K562 (cell line): ENCODE measurements around the gene FAAP100. TPM values are rescaled to one million over a fixed set of nuclear protein-coding genes. Genes with fewer than 3 reads are reported as not detected.
A peak's percentile ranks its signal among the peaks of the same experiment; 100 is the strongest.

ENCODE experiments used
- C11orf30 ChIP-seq: fragments of 450-650 bp; IDR thresholded peaks from 2 replicates; pipeline ENCODE4 v1.6.1; 2016; ENCODE audit warnings: low read depth, mild to moderate bottlenecking
- DDX20 ChIP-seq: fragments of 450-650 bp; IDR thresholded peaks from 2 replicates; pipeline ENCODE4 v1.6.1; 2016; ENCODE audit warnings: missing genetic modification characterization, low read depth, mild to moderate bottlenecking, missing compliant biosample characterization, moderate library complexity
- HDGF ChIP-seq: fragments of 450-650 bp; IDR thresholded peaks from 2 replicates; pipeline ENCODE4 v1.6.1; 2016
- RBM17 ChIP-seq: fragments of 200-400 bp; formaldehyde crosslinking; IDR thresholded peaks from 2 replicates; pipeline ENCODE4 v1.6.1; 2017; ENCODE audit warnings: low read depth, mild to moderate bottlenecking, low read length, borderline replicate concordance
- TOE1 ChIP-seq, 2 experiments: fragments of 450-650 bp in 1 of 2; sonication (generic) in 1 of 2; formaldehyde crosslinking in 1 of 2; IDR thresholded peaks; 2 replicates each; pipeline versions ENCODE4 v1.7.1 to v1.8.0; 2016 to 2022; ENCODE audit warnings: borderline replicate concordance in 2 of 2, mild to moderate bottlenecking in 2 of 2, antibody characterized with exemption in 1 of 2, inconsistent platforms in 1 of 2, low read depth in 1 of 2, missing genetic modification reagents in 1 of 2, moderate library complexity in 1 of 2
- U2AF2 ChIP-seq: fragments of 200-400 bp; formaldehyde crosslinking; optimal IDR thresholded peaks from 2 replicates; pipeline ENCODE3; 2017; ENCODE audit warnings: low read depth, mild to moderate bottlenecking, low read length
- ZNF146 ChIP-seq: IDR thresholded peaks from one replicate; pipeline ENCODE4 v1.6.1; 2018; ENCODE audit warnings: missing compliant biosample characterization; ENCODE audit not compliant: unreplicated experiment
- ZSCAN29 ChIP-seq: fragments of 450-650 bp; IDR thresholded peaks from 2 replicates; pipeline ENCODE4 v1.6.1; 2017
- polyA plus RNA-seq, 8 experiments: library from polyadenylated mRNA; depleted of rRNA in 4 of 8; stranded (reverse) in 5 of 8; unstranded in 3 of 8; fragments of >200 nt; fragmentation: Nextera tagmentation in 2 of 8; fragmentation: Illumina TruSeq in 1 of 8; extraction: Ambion mirVana in 2 of 8; extraction: Trizol in 1 of 8; gene quantifications; 2 replicates each; pipeline versions ENCODE4 v1.2.1 to v1.2.3, GENCODE V29; 2011 to 2014; ENCODE audit warnings: inconsistent platforms in 1 of 8, missing spikeins in 1 of 8
- total RNA-seq, 7 experiments: library from RNA; depleted of rRNA in 6 of 7; stranded (reverse); fragments of >200 nt in 6 of 7; fragmentation: Illumina TruSeq in 2 of 7; extraction: Trizol in 2 of 7; gene quantifications; 2 replicates each; pipeline versions ENCODE4 v1.2.1 to v1.2.3, GENCODE V29; 2011 to 2021; ENCODE audit warnings: low replicate concordance in 1 of 7
- TF ChIP-seq, protein P1 (sequence below), 2 experiments: fragments of 450-650 bp in 1 of 2; sonication (generic) in 1 of 2; formaldehyde crosslinking in 1 of 2; IDR thresholded peaks; 2 replicates each; pipeline versions ENCODE4 v1.7.1 to v1.9.0; 2016 to 2022; ENCODE audit warnings: inconsistent platforms in 1 of 2, mild to moderate bottlenecking in 1 of 2, missing genetic modification reagents in 1 of 2
- TF ChIP-seq, protein P2 (sequence below): fragments of 250-450 bp; sonication (Bioruptor Pico); IDR thresholded peaks from 2 replicates; pipeline ENCODE4 v1.4.0; 2020; ENCODE audit warnings: borderline replicate concordance
- TF ChIP-seq, protein P3 (sequence below): sonication (generic); formaldehyde crosslinking; IDR thresholded peaks from 2 replicates; pipeline ENCODE4 v1.8.0; 2022; ENCODE audit warnings: missing genetic modification reagents, mild to moderate bottlenecking, moderate library complexity, borderline replicate concordance
- TF ChIP-seq, protein P4 (sequence below): sonication (generic); formaldehyde crosslinking; IDR thresholded peaks from 2 replicates; pipeline ENCODE4 v1.8.1; 2023; ENCODE audit warnings: mild to moderate bottlenecking, missing genetic modification reagents, moderate library complexity

The FAAP100 gene
- total and polyA plus RNA-seq, 9 of the 15 experiments (the other 6 are each of a cell fraction or from before 2014, with no cell fraction given), result 0.31 to 51.2 (median 12.6) TPM

DNA sequence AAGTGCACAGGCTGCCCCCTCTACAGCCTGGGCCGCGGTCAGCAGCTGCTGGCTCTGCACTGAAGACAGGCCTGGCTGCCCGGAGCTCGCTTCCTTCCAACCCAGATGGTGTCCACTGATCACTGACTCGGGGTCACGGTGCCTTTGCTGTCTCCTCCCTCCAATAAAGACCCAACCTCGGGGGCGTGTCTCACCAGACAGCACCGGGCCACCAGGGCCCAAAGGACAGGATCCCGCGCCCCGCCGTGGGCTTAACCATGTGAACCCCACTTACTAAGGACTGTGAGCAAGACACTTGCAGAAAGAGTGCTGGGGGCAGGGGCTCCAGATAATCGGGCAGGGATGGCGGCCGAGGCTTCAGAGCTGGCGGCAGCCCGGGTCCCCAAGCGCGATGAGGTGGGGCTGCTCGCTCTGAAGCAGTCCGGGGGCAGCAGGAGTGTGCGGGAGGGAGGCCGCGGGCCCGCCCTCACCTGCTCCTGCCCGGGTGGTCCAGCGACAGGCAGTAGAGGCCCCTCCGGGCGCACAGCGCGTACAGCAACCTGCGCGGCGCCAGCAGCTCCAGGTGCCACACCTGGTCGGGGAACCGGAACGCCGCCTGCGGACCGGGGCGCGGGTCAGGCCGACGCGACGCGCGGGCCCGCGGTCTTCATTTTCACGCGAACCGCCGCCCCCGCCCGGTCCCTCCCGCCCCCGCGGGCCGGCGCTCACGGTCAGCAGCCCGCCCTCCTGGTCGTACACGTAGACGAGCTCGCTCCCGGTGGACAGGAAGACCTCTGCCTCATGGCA is 502 bp downstream of the FAAP100 start (continued):
- TF ChIP-seq, protein P1, sequence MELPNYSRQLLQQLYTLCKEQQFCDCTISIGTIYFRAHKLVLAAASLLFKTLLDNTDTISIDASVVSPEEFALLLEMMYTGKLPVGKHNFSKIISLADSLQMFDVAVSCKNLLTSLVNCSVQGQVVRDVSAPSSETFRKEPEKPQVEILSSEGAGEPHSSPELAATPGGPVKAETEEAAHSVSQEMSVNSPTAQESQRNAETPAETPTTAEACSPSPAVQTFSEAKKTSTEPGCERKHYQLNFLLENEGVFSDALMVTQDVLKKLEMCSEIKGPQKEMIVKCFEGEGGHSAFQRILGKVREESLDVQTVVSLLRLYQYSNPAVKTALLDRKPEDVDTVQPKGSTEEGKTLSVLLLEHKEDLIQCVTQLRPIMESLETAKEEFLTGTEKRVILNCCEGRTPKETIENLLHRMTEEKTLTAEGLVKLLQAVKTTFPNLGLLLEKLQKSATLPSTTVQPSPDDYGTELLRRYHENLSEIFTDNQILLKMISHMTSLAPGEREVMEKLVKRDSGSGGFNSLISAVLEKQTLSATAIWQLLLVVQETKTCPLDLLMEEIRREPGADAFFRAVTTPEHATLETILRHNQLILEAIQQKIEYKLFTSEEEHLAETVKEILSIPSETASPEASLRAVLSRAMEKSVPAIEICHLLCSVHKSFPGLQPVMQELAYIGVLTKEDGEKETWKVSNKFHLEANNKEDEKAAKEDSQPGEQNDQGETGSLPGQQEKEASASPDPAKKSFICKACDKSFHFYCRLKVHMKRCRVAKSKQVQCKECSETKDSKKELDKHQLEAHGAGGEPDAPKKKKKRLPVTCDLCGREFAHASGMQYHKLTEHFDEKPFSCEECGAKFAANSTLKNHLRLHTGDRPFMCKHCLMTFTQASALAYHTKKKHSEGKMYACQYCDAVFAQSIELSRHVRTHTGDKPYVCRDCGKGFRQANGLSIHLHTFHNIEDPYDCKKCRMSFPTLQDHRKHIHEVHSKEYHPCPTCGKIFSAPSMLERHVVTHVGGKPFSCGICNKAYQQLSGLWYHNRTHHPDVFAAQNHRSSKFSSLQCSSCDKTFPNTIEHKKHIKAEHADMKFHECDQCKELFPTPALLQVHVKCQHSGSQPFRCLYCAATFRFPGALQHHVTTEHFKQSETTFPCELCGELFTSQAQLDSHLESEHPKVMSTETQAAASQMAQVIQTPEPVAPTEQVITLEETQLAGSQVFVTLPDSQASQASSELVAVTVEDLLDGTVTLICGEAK (IDR thresholded peaks at IDR 0.05), result peak; percentile 24; the same call in 1 of the 2 replicates
- TF ChIP-seq, protein P1 (CRISPR knock-in tag; IDR thresholded peaks at IDR 0.05), result no peak
- TF ChIP-seq DDX20 (tag) (no peak), HDGF (no peak), RBM17 (no peak), C11orf30 (no peak), U2AF2 (no peak), ZSCAN29 (no peak), ZNF146 (CRISPR knock-in tag) (no peak), TOE1 (IDR thresholded peaks at IDR 0.05; ENCODE audit: borderline replicate concordance) (0 out of 2 replicates have a peak, but pooled peaks have one; percentile 22), TOE1 (CRISPR knock-in tag; IDR thresholded peaks at IDR 0.05; ENCODE audit: borderline replicate concordance, low read depth) (no peak)
- TF ChIP-seq, protein P2, sequence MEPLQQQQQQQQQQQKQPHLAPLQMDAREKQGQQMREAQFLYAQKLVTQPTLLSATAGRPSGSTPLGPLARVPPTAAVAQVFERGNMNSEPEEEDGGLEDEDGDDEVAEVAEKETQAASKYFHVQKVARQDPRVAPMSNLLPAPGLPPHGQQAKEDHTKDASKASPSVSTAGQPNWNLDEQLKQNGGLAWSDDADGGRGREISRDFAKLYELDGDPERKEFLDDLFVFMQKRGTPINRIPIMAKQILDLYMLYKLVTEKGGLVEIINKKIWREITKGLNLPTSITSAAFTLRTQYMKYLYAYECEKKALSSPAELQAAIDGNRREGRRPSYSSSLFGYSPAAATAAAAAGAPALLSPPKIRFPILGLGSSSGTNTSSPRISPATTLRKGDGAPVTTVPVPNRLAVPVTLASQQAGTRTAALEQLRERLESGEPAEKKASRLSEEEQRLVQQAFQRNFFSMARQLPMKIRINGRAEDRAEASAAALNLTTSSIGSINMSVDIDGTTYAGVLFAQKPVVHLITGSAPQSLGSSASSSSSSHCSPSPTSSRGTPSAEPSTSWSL (CRISPR knock-in tag), result no peak
- TF ChIP-seq, protein P3, sequence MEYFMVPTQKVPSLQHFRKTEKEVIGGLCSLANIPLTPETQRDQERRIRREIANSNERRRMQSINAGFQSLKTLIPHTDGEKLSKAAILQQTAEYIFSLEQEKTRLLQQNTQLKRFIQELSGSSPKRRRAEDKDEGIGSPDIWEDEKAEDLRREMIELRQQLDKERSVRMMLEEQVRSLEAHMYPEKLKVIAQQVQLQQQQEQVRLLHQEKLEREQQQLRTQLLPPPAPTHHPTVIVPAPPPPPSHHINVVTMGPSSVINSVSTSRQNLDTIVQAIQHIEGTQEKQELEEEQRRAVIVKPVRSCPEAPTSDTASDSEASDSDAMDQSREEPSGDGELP (CRISPR knock-in tag), result peak; percentile 78; the same call in 1 of the 2 replicates
- TF ChIP-seq, protein P4, sequence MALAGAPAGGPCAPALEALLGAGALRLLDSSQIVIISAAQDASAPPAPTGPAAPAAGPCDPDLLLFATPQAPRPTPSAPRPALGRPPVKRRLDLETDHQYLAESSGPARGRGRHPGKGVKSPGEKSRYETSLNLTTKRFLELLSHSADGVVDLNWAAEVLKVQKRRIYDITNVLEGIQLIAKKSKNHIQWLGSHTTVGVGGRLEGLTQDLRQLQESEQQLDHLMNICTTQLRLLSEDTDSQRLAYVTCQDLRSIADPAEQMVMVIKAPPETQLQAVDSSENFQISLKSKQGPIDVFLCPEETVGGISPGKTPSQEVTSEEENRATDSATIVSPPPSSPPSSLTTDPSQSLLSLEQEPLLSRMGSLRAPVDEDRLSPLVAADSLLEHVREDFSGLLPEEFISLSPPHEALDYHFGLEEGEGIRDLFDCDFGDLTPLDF (CRISPR knock-in tag), result no peak
